HG02884 (cell line): ENCODE data around the gene ZNF777.
A peak's percentile ranks its signal among the peaks of the same experiment; 100 is the strongest.
"Not testable (repeated sequence)": the region's sequence is repeated elsewhere in the genome, so short reads cannot be mapped to it uniquely, and the experiment has no call there.

Source experiments
- ATAC-seq: cut with Tn5 transposase; IDR thresholded peaks from one replicate; pipeline ENCODE4 v1.9.1; 2021; ENCODE audit warnings: mild to moderate bottlenecking, moderate library complexity; ENCODE audit not compliant: unreplicated experiment

Gene ZNF777

DNA sequence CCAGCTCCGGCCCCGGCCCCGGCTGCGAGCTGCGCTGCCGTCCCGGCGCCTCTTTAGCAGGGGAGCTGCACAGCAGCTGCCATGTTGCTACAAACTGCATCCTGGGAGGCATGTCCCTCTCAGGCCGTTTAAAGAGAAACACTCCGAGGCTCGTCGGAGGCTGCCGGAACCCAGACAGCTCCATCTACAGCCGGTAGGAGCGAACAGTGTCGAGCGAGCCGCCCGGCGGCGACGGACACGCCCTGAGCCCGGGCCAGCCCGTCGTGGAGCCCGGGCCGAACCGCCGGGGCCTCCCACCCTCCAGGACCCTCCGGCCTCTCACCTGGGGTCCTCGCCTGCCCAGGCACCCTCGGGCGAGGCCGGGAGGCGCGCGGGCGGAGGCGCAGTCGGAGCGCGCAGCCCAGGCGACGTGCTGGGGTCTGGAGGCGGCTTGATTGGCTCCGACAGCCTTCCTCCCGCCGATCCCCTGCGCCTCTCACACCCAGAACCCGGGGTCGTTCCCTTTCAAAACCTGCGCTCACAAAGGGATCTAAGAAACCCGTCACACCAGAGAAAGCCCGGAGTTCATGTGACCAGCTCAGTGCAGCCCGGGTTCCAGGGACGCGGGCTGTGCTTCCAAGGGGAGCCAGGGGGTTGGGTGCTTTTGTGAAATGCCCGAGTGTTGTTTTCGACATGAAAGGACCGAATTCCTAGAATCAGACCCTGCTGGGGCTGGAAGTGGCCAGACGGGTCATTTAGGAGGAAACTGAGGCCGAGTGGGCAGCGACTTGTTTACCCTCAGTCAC is at the start of gene ZNF777:
Gene ZNF777 (minus strand): TSS at position 570 of the 785 bp plus-strand sequence. CDS start 5,040 bp downstream, outside the sequence.
- ATAC-seq, result peak; percentile 93

DNA sequence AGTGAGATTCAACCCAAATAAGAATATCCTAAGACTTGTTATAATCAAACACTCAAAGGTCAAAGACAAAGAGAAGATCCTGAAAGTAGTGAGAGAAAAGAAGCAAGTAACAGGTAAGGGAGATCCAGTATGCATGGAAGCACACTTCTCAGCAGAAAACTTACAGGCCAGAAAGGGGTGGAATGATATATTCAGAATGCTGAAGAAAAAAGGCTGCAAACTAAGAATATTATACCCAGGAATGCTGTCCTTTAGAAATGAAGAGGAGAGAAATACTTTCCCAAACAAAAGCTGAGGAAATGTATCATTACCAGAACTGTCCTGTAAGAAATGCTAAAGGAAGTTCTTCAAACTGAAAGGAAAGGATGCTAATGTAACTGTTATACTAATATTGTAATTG is 49.4 kb upstream of the ZNF777 start:
- no peak for ATAC-seq

DNA sequence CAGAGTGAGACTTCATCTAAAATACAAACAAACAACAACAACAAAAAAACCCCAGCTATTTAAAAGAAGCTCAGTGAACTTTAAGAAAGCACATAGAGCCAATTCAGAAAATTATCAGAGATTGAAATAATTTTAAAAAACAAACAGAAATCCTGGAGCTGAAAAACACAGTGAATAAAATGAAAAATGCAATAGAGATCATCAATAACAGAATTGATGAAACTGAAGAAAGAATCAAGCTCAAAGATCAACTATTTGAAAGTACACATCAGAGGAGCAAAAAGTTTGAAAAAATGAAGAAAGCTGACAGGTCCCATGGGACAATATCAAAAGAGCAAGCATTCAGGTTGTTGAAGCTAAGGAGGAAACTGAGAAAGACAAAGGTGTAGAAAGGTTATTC is 48.9 kb upstream of the ZNF777 start:
- ATAC-seq, result no peak

DNA sequence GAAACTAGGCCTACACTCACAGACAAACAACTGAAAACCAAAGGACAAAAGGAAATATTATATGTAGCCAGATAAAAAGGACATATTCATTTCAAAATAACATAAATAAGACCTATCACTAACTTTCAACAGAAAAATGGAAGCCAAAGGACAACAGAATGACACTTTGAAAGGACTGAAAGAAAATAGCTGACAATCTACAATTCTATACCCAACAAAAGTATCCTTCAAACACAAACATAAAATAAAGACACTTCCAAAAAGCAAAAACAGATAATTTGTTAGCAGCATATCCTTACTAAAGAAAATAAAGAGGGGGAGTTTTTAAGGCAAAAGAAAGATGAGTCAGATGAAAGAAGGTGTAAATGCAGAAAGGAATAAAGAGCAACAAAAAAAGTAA is 44.7 kb upstream of the ZNF777 start:
- no peak for ATAC-seq

DNA sequence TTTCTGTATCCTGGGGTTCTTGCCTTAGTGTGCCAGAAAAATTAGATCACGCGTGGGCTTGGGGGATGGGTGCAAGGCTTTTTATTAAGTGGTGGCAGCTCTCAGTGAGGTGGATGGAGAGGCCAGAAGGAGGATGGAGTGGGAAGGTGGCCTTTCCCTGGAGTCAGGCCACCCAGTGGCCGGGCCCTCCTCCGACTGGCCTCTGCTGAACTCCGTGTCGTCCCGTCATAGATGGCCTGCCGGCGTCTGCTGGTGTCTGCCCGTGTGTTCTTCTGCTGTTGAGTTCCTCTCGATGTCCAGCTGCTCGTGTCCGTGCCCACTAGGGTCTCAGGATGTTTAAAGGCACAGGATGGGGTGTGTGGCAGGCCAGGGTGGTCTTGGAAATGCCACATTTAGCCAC is 40.8 kb upstream of the ZNF777 start:
- no peak for ATAC-seq

DNA sequence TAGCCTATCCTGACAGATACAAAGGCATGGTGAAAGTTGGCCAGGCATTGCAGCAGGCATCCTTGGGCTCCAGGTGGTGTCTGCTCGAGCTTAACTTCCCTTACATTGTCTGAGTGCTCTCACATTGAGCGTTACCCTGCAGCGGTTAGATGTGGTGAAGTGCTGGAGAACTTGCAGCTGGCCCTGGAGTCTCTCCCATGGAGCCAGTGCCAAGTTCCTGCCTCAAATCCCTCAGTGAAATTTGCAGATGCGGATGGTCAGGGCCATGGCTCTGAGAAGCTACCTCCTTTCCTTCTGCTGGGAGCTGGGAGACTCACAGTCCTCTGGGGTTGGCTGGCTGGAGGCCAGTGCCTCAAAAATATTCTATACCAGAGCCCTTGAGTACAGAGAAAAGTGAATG is 40.0 kb upstream of the ZNF777 start:
- no peak for ATAC-seq

DNA sequence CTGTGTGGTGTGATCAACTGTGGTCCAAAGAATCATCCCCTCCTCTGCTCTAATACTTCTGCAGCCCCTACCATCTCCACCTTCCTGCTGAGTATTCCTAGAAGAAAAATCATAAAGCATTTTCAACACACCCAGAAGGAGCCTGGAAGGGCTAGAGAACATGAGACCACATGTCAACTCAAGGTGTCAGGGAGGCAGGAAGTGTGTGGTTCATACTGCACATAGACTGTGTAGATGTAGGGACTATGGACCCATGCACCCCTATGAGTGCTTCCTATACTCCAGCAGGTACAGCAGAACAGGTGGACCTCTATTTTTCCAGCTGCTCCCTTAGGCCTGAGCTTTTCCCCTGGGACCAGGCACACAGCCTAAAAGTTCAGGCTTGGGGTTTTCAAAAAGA is 39.3 kb upstream of the ZNF777 start:
- ATAC-seq, result no peak

DNA sequence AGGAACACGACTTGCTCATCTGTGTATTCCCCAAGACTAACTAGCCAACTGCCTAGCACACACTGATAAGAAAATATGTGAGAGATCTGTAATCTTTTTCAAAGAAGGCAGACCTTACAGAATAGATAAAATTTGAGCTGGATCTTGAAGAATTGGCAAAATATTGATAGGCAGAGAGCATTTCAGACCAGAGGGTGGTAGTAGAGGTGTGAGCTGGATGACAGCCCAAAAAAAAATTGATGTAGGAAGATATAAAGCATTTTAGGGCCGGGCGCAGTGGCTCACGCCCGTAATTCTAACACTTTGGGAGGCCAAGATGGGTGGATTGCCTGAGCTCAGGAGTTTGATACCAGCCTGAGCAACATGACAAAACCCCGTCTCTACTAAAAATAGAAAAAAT is 37.9 kb upstream of the ZNF777 start:
- ATAC-seq, result no peak

DNA sequence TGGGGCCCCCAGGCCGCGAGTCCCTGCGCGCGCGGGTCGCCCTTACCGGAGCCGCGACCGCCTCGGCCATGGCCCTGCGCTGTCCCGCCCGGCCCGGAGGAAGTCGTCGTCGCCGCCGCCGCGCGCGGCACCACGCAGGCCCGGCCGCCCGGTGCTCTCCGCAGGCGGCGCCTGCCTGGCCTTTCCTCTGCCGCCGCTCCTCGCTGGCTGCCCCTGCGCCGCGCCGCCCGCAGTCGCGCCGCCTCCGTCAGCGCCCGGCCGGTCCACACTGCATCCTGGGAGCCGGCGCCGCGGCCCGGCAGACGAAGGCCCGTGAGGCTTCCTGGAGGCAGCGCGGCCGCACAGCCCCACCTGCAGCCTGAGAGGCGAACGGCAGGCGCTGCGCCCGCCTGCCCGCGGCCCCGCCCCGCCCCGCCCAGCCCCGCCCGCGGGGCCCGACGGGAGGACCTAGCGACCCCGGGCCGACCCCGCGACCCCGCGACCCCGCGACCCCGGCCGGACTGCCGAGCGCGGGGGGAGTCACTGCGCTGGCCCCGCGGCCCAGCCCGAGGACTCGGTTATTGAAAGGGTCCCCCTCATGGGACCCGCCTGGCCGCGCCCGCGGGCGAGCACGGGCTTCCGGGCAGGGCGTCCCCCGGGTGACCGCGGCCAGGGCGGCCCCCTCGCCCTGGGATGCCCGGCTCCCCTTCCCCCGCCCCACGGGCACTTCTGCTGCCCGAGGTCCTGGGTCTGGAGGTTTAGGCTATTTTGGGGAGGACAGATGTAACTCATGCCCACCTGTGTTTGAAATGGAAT is 36.8 kb upstream of the ZNF777 start, which contains the start of gene ZNF746:
Gene ZNF746 (minus strand): TSS at position 343 of the 795 bp plus-strand sequence. CDS start 273 bp downstream, at position 70.
- peak; percentile 94 for ATAC-seq

DNA sequence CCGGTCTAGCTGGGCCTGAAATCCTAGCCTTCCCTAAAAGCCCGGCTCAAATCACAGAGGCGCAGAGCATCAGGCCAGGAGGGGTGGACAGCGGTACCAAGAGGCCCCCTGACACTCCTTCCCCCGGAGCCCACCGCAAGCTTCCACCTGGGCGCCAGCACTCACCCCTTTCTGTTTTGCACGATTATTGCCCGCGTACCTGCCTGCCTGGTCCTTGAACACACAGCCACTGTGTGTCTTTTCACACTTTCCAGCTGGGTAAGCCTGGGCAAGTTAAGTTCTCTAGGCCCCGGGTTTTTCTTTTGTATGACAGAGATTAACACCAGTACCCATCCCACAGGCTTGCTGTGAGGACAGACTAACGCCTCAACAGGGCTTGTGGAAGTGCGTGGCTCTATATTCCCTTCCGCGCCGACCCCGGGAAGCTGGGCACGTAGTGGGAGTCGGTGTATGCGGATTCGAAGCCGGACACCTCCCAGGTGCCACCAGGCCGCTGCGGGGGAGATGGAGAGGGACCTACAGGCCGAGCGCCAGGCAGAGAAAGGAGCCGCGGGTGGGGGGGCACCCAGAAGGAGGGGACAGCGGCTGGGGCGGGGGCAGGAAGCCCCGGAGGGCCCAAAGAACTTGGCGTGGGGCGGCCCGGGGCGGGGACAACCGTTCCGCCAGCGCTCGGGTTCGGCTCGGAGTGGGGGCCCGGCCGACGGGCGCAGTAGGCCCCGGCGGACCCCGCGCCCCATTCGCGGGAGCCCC is 36.0 kb upstream of the ZNF777 start:
- peak; percentile 29 for ATAC-seq

DNA sequence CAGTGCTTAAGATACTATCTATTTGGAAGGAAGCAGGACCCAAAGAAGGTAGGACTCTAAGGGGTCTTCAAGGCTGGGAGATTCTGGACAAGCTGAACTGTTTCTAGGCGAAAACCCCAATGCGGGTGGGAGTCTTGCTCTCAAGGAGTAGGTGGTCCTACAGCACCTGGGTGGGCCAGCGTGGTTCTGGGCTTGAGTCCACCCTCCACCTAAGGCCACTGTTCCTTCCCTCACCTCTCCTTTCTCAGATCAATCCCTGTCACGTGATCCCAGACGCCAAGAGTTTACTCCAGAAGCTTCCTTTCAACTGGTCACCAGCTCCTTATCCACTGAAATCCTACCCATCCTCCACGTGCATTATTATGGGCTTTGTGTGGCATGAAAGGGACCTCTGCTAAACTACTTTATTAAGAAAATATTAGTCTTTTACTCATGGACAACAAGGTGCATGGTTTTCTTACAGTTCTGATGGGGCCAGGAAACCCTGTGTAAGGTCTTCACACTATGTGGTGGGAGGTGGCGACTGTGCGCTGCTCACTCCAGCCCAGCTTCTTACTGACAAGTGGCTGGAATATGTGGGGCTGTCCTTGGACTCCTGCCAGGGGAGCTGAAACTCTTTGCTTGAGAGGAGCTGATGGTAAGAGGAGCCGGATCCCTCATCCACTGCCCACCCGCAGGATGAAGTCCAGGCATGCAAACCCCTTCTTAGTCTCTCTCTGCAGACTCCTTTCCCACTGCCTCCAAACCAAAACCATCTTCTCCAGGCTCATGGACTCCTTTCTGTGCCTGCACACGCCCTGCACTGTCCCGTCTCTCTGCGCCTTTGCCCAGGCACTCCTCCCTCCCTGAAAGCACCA is 35.2 kb upstream of the ZNF777 start:
- ATAC-seq, result no peak

DNA sequence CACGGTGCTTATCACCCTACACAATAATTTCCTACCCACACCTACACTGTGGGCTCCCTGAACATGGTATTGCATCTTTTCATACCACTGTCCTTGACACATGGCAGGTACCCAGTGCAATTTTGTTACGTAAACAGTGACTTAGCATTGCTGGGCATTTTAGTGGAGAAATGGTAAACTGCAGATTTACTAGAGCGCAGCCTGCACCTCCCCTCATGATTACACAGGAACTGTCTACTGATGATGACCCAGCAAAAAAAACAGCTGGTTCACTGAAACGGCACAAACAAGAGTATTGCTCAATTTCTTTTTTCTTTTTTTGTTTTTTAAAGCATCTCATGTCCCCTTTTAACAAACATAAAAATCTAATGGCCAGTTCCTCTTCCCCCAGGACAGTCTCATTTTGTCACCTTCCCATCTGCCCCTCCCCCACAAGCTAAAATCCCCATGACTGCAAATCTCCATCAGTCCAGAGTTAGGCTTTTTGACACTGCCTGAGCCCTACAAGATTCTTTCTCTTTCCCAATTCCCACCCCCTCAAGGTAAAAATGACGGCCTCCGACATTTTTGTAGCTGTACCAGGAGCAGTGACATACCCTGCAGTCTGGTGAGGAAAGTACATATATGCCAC is 34.0 kb upstream of the ZNF777 start:
- ATAC-seq, result no peak

DNA sequence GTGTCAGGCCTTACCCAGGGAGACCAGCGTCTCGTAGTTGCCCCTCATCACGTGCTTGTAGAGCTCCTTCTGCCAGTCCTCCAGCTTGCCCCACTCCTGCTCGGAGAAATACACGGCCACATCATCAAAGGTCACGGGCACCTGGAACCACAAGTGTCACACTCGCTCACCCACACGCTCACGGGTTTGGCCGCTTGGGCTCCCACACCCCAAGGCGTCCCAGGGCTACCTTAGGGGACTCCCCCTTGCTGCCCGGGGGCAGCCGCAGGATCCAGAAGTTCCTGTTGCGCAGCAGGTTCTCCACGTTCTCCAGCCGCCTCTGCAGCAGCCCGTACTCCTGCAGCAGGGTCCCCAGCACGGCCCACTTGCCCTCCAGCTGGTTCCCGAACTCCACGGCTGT is 33.1 kb upstream of the ZNF777 start:
- ATAC-seq, result not testable (repeated sequence)

DNA sequence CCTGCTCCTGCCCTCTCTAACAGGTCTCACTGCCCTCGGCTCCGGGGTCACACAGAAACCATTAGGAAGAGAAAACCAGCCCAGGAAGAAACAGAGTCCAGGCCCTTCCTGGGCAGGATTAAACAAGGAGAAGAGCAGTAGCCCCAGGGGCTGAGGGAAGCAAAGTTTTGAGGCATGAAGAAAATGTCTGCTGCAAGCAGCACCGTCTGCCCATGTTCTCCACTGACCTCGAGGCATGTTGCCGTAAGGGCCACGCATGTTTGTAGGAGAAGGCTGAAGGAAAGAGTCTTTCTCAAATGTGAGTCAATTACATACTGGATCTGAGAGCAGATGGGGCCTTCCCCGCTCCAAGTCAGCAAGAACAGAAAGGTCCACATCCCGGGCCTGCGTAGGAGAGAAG is 32.5 kb upstream of the ZNF777 start:
- ATAC-seq, result no peak

DNA sequence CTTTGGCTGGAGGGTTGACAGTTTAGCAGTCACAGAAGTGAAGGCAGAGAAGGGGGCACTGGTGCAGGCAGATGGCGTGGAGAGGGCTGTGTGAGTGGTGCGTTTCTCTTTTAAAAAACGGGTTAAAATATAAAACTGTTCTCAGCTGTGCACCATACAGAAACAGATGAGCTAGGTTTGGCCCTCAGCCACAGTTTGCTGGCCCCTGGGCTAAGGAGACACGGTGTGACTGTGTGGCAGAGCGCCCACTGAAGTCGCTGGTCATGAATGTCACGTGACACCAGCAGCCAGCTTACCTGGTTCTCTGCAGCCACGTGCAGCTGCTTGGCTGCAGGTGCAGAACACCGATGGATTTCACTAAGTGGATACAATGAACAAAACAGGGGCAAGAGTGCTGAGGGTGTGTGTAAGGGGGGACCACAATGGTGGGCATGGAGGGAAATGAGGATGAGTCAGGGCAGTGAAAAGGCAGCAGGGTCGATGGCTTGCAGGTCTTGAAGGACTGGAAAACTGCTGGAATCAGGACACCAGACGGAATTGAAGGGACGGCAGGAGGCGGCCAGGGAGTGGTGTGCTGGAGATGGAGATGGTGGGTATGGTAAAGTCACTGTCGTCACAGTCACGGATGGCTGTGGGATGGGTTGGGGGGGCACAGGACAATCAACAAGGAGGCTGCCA is 29.4 kb upstream of the ZNF777 start:
- no peak for ATAC-seq

DNA sequence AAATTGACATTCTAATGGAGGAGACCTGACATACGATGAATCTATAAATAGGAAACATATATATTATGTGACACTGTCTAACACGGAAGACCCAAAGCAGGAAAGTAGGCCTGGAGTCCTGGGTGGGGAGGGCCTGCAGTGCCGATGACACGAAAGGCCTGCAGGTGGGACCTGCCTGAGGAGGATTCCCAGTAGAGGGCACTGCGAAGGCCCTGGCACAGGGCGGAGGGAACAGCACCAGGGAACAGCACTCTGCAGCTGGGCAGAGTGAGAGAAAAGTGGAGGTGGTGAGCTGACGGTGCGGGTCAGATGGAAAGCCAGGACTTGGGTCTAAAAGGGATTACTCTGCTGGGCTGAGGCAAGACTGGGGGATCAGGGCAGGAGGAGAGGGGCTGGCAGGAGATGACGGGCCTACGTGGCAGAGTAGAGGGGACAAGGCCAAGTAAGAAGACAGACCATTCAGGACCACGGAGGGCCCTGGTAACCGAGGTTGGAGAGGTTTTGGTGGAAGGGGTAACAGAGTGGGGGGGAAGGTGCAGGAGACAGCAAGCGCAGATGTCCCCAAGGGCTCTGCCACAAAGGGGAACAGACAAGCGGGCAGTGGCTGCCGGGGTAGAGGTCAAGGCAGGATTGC is 28.6 kb upstream of the ZNF777 start:
- ATAC-seq, result no peak

DNA sequence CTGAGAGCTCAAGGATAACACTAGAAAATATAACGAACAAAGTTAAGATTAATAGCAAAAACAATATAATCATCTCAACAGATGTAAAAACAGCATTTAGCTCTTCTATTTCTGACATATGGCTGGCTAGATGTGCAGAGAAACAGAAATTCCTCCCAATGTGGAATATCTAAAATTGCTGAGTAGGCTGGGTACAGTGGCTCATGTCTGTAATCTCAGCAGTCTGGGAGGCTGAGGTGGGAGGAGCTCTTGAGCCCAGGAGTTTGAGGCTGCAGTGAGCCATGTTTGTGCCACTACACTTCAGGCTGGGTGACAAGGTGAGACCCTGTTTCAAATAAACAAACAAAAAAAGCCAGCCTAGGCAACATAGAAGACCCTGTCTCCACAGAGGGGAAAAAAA is 18.7 kb upstream of the ZNF777 start:
- no peak for ATAC-seq

DNA sequence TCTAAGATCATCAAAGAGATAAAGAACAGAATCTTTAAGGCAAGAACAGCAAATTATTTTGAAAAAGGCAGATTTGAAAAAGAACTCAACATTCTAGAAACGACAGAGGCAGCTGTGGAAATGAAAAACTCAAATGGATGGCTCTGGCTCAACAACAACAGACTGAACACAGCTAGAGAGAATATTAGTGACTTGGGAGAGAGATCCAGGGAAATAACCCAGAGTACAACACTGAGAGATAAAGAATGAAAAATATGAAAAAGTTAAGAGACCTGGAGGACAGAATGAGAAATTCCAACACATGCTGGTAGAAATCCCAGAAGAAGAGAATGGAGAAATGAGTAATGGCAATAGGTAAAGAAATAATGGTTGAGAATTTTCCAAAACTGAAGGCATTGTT is 17.9 kb upstream of the ZNF777 start:
- no peak for ATAC-seq
